GM18907 (cell line): ENCODE data around the gene ZMIZ1.

ENCODE experiments used
- ATAC-seq: cut with Tn5 transposase; IDR thresholded peaks from one replicate; pipeline ENCODE4 v1.9.1; 2021; ENCODE audit warnings: mild to moderate bottlenecking, moderate library complexity; ENCODE audit not compliant: unreplicated experiment

Gene ZMIZ1

DNA sequence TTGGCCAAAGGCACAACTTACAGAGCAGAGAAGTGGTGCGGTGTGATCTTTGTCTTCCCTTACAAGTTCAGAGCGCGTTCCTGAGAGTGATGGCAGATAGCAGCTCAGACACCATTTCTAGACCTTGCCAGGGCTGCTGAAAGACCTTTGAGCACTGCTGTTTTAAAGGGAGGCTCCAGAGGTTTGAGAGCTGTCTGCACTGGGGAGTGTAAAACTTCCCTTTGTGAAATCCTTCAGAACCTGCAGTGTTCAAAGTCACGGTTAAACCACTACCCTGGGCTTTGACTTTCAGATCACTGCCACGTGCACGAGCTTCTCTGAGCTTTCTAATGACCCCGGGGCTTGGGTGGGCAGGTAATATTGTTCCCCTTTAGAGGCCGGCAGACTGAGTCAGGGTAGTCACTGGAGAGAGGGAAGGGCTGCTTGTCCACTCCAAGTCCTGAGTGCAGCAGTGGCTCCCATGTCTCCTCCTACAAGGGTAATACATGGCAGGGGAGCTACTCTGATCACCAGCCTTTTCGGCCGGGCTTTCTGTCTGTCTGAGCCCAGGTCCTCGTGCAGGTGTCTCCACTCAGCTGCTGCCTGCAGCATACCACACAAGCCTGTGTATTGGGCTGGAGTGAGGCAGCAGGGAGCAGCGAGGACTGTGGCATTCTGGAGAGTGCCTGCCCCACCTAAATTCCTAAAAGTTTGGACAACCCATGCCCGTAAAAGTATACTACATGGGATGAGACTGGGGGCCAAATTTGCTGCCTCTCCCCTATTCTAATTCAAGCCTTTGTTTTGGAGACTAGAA is 63.3 kb downstream of the ZMIZ1 start:
- no peak for ATAC-seq

DNA sequence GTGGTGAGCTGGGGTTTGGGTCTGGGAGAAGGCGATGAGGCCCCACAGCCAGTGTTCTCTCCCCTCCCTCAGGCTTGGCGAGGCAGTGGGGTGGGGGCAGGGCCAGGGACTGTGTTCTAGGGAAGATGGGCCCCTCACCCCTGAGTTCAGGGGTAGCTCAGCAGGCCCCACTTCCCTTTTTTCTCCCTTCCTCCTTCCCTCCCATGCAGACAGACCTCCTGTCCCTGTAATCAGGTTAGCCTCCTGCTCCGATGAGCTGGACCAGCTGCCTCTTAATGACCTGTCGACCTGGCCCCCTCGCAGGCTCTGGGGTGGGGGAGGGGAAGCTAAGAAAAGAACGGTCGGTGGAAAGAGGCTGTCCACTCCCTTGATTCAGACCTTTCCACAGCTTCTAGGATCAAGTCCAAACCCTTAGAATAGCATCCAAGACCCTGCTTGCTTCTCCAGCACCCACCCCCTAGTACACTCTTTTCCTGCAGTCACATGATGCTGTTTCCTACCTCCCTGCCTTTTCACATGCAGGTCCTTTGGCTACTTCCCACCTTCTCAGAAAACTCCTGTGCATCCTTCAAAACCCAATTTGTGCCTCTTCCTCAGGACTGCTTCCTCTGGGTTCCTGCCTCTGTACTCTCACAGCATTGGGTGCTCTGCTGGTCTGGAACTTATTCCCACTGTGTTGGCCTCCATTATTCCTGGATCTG is 64.1 kb downstream of the ZMIZ1 start:
- ATAC-seq, result no peak

DNA sequence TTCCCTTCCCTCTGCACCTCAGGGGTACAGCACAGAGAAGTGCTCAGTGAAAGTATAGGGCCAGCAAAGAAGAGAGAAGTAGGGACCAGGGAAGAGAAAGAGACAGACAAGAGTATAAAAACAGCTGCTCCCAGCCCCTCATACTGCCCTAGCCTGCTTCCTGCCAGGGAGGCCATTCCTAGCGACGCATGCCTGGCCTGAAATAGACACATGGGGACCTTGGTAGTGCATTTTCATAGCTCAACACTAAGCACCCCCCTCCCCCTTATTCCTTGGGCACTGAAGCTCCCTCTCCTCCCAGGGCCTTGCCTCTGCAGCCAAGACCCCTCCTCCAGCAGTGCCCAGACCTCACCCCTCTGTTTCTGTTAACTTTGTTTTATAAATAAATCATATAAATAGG is 64.7 kb downstream of the ZMIZ1 start:
- no peak for ATAC-seq

DNA sequence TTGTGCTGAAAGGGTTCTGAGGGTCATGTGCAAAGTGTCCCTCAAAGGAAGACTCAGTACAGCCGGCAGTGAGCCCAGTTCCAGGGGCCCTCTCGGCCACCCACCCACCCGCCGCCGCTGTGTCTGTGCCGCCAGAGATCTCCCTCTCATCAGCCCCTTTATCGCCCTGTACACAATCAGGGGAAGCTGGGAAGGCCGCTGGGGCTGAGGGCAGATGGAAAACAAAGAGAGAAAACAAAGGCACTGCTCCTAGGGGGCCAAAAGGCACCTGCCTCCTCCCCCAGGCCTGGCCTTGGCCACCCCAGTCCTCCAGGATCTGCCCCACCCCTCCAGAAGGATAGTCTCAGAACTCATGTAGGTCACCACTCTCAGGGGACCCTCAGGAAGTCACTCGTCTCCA is 67.0 kb downstream of the ZMIZ1 start:
- ATAC-seq, result no peak

DNA sequence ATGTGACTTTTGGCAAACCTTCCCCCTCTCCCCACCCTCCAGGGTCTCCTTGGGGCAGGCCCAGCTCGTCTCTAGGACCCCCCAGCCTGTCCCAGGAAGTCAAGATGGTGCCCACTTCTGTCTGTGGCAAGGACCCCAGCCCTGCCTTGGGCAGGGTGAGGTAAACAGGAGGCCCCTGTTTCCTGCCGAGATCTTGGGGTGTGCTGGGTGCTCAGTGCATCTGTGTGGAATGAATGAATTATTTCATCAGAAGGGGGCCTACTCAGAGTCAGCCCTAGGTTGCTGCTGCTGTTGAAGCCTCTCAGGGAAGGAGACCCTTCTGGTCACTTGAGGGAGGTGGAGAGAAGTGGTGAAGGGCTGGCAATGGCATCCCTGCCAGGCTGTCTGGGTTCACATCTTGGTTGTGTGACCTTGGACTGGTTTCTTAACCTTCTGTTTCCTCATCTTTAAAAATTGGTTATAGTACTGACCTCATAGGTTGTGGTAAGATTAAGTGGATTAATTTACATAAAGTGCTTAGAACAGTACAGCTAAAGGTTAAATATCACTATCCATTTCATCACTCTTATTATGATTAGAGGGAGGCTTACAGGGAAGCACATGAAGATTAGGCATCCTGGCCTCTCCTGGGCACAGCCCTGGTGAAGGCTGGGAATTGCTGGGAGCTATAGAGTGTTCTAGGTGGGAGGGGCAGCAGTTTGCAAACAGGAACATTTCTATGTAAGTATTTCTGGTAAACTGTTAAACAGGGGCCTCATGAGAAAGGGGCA is 67.7 kb downstream of the ZMIZ1 start:
- ATAC-seq, result no peak

DNA sequence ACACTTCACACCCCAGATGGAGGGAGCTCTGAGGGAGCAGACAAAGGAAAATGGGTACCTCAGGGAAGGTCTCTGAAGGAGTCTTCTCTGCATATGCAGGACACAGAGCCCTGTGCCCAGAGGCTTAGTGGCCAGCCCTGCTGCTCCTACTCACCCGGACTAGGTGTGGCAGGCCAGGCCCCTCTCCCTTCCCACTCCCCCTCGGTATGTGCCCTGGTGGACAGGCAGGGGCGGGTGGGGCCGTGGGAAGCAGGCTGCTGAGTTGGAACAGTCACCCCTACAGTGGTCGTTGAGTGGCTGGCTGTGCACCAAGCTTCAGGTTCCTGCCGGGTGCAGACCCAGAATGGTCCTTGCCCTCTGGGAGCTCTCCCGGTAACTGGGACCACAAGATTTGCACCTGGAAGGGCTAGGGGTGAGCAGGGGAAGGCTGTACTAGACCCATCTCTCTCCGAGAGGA is 68.6 kb downstream of the ZMIZ1 start:
- ATAC-seq, result peak; percentile 33

DNA sequence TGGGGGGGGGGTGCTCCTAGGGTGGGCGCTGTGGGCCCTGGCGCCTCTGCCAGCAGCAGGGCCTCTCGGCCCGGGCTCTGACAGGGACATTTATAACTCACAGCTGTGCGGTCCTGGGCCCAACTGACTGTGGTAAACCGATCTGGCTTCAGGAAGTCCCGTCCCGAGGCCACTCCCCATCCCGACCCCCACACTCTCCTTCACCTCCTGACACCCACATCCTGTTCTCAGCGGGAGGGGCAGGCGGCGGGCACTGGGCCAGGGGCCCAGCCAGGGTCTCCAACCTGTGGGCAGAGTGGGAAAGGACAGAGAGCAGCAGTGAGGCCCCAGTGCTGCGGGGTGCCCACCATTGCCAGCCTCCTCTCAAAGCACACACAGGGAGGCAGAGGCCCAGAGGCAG is 69.1 kb downstream of the ZMIZ1 start:
- peak; percentile 87 for ATAC-seq

DNA sequence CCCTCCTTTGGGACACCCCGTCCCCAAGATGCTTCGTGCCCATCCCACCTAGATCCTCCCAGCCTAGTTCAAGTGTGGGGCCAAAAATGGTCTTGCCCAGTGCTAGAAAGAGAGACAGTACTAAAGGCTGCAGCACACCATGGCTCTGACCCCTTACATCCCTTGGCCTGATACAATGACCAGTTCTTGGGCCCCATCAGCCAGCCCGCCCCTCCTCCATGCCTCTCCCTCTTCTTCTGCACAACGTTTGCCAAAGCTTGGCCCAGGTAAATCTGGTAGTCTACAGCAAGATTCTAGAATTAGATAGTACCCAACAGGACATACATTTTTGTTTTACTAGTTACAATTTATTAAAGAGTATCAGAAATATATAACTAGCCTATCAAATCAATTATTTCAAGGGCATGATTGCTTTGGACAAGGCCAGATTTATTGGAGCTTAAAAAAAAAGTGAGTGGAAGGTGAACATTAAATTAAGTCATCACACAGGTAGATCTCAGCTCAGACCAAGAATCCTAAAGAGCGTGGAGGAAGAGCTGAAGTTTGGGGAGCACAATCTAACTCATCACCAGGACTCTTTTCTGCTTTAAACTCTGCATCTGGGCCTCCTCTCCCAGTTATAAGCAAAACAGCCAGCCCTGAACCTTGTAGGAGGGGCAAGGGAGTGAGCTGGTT is 69.8 kb downstream of the ZMIZ1 start:
- no peak for ATAC-seq

DNA sequence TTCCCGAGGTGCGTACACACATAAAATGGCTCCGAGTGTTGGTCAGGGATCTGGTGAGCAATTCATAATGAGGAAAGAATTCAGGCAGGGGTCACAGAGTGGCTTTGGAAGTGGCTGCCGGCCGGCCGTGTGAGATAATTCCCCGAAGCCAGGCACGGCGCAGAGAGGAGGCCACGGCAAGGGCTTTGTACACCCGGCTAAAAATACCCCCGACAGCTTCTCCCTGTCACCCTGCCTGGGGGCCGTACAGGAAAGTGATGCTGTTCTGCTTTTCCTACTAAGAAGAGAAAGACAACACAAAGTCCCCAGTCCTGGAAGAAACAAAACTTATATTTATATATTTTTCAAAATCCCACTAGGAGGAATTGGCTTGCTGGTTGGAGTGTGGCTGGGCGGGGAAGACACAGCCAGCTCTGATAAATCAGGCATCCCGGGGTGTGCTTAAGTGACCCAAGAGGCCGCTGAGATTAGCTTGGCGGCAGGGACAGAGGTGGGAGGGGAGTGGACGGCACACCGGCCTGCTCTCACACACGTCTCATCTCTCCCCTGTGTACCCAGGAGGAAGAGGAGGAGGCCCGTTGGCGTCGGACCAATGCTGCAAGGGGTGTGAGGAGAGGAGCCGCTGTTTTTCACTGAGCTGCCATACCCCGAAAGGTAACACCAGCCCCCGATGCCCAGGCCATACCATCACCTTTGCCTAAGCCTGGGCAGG is 70.5 kb downstream of the ZMIZ1 start:
- ATAC-seq, result no peak

DNA sequence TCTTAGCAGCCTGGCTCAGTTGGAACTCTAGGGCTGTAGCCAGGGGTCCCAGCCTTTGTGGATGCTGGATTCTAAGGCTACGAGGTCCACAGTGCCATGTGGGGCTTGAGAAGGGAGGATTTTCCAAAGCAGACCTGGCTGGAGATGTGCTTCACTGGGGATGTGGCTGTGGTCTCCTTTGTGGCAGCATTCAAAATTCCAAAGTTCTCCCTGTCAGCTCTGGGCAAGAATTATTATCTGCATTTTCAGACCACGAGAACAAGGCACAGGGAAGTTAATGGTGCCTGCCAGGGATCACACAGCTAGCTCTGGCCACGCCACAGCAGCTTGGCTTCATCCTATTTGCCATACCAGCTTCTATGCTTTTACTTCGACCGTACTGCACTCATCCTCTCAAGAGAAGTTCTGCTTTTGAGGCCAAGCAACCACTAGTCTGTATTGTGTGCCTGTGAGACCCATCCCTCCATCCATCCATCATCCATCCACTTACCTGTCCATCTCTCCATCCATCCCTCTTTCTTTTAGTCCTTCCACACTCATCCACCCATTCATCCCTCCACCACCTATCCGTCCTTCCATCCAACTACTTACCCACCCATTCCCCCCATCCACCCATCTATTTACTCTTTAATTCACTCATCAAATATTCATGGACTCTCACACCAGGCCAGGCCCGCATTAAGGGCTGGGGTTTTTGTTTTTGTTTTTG is 71.5 kb downstream of the ZMIZ1 start:
- no peak for ATAC-seq

DNA sequence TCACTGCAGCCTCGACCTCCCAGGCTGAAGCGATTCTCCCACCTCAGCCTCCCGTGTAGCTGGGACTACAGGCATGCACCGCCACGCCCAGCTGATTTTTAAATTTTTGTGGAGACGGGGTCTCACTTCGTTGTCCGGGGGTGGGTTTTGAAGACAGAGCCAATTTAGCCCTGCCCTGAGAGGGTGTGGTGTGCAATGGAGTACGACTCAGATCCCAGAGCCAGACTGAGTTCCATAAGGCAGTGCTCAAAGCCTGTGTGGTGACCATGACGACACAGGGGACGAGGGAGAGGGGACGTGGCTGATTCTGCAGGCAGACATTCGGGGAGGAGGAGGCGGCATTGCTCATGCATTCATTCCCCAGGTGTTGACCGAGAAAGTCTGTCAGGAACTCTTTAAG is 72.1 kb downstream of the ZMIZ1 start:
- no peak for ATAC-seq

DNA sequence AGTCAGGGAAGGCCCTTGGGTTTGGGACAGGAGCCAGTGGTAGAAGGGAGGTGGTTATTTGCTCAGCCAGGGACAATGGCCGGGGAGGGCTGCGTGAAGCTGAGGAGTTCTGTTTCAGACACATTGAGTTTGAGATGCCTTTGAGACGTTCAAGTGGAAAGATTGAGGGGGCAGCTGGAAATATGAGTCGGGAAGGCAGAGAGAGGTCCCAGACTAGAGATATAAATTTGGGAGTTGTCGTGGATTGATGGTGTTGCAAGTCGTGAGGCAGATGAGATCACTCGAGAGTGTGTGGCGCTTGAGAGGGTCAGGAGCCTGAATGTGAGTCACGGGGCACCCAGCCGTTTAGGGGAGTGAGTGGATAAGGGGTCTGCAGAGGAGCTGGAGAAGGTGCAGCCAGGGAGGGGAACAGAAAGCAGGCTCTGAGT is 73.3 kb downstream of the ZMIZ1 start:
- ATAC-seq, result no peak

DNA sequence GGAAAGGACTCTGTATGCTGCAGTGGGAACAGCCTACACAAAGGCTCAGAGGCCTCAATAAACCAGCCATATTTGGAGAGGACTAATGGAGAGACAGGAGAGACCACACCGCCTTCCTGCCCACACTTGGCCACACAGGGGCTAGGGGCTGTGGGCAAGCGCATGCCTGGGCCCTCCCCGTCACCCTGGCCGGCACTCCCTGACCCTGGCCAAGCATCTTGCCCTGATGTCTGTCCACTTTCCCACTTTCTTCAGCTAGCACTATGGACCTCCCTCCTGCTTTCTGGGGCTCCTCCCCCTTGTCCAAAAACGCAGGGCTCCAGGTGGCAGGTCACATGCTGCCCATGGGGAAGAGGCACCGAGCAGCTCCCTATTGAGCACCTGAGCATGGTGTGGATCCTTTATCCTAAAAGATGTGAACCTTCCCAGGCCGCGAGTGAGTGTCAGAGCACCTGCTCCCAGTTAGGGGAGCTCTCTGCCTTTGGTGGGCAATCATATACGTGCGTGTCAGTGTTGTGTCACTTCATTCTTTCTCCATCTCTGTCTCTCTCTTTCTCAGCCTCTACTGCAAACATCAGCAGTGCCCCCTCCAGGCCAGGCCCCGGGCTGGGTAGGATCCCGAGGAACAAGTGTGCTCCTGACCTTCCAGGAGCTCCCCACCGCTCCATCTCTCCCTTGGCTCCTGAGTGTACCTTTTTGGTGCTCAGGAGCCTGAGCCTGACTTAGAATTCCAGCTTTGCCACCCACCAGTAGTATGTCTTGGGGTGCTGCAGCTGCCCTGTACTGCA is 74.0 kb downstream of the ZMIZ1 start:
- ATAC-seq, result no peak

DNA sequence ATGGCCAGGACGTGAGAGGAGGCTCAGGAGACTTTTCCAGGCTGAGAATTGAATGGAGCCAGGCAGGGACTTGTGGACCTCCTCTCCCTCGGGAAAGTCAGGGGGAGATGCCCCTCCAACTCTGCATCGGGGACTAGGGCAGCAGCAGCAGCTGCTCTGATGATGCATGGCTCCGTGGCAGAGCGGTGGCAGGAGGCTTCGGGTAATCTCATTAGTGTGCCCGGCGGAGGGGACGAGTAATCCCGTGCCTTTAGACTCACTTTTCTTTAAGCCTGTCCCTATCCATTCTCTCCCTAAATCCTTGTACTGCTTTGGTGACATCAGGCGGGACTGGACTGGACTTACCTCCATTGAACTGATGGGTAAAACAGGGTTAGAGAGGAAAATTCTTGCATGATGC is 75.1 kb downstream of the ZMIZ1 start:
- ATAC-seq, result no peak

DNA sequence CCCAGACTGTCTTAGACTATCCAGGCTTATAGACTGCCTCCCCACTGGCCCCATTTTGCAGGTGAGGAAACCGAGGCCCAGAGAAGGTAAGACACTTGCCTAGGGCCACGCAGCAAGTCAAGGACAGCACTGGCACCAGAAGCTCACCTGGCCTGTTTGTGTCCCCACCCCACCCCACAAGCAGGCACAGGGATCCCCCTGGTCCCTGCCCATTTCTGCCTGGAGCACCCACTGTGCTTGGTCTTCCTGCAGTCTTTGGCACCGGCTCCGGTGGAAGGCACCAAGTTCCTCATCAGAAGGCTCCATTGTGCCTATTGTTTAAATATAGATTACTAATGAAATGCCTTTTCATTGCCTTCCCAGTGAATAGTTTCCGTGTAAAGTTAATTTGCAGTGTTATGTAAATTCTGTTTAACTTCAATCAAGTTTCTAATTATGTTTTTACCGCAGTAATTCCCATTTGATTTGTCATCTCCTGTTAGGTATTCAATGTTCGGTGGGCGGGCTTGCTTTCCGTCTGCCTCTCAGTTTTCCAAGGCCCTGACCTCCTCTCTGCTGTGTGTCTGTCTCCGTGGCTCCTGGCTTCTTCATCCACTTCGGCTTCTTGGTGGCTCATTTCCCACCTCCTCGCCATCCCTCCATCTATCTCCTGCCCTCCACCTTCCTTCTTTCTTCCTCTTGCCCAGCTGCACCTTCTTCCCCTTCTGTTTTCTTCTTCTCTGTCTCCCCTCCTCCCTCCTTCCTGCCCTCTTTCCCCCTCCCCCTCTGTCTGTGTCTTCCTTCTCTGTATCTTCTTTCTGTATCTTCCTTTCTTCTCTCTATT is 75.8 kb downstream of the ZMIZ1 start:
- ATAC-seq, result no peak

DNA sequence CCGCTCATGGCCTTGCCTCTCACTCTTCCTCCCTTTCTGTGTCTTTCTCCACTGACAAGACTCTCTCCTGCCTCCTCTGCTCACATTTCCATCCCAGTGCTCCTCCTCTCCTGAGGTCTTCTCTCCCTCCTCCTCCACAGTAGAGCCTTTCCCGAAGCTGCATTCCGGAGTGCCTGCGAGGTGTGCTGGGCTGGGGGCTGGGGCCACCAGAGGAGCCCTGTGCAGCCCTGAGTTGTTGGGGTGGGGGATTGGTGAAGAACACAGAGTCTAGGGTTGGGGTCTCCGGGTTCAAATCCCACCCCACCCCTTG is 76.4 kb downstream of the ZMIZ1 start:
- no peak for ATAC-seq

DNA sequence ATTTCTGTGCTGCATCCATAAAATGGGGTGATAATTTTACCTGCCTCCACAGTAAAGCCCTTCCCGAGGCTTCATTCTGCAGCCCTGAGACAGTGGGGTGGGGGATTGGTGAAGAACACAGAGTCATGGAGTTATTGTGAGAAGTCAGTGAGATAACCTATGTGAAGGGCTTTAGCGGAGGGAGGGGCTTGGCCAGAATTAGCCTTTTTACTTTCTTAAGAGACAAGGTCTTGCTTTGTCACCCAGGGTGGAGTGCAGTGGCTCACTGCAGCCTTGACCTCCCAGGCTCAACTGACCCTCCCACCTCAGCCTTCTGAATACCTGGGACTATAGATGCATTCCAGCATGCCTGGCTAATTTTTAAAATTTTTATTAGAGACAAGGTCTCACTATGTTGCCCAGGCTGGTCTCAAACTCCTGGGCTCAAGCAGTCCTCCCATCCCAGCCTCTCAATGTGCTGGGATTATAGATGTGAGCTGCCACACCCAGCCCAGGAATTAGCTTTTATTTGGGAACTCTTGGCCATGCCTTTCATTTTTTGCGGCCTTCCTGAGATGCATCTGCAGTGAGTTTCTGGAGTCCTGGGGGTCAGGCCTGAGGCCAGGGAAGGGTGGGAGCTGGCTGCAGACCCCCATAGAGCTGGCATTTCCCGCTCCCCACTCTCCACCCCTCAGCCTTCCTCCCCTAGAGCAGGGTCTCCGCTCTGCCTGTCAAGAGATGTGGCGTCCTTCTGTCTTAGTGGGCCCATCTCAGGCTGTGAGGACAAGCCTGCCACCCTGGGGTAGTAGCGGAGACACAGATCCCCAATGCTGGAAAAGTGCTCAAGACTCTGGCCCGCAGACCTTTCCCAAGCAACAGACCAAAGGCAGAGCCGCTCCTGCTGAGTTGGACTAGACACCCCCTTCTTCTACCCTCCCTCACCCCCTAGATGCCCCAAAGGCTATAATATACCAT is 77.0 kb downstream of the ZMIZ1 start:
- ATAC-seq, result no peak
